Umbilical cord (tissue), 2 donors: Measurements from ENCODE around the gene ABCG1. TPM values are rescaled to one million over a fixed set of nuclear protein-coding genes. Genes with fewer than 3 reads are reported as not detected.

Experiments used
- DNase-seq: peaks from one replicate; pipeline ENCODE4 v3.0.0-alpha.2; 2015; ENCODE audit warnings: low spot score
- total RNA-seq: library from RNA; depleted of rRNA; stranded (reverse); fragments of >200 nt; gene quantifications from one replicate; pipeline ENCODE4 v1.2.3, GENCODE V29; 2014; ENCODE audit warnings: low replicate concordance; ENCODE audit not compliant: insufficient read depth

Gene ABCG1
- total RNA-seq, 1 donor from 2014 or later = 6.5 TPM

DNA sequence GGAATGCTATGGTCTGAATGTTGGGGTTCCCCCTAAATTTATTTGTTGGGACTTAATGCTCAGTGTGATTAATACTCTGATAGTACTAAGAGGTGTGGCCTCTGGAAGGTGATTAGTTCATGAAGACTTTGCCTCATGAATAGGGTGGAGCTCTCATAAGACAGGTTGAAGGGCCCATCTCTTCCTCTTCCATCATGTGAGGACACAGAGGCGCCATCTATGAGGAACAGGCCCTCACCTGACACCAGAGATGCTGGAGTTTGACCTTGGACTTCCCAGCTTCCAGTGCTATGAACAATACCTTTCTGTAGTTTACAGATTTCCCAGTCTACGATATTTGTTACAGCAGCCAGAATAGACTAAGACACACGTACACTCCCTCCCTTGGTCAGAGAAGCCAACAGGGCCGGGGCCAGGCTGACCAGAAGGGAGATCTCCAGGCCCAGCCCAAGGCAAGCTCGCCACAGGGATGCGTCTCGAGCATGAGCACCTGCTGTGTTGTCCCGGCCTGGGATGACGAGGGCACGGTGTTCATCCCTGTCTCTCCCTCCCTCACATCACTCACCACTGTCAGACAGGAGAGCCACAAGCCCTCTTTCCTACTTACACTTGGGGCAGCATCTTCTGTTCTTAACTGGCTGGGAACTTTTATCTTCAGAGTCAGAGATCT lies 4.7 kb upstream of the ABCG1 start:
- DNase-seq = no peak

- no peak for DNase-seq
Observed at GRCh38 chr21:42214921-42215320, 4.0 kb upstream of the ABCG1 start.

GRCh38 chr21:42215942-42216725 lies 2.8 kb upstream of the ABCG1 start:
- no peak for DNase-seq

GRCh38 chr21:42216726-42217572 lies 2.0 kb upstream of the ABCG1 start:
- no peak for DNase-seq

GRCh38 chr21:42219606-42220137 lies 732 bp downstream of the ABCG1 start:
- DNase-seq = no peak

DNA sequence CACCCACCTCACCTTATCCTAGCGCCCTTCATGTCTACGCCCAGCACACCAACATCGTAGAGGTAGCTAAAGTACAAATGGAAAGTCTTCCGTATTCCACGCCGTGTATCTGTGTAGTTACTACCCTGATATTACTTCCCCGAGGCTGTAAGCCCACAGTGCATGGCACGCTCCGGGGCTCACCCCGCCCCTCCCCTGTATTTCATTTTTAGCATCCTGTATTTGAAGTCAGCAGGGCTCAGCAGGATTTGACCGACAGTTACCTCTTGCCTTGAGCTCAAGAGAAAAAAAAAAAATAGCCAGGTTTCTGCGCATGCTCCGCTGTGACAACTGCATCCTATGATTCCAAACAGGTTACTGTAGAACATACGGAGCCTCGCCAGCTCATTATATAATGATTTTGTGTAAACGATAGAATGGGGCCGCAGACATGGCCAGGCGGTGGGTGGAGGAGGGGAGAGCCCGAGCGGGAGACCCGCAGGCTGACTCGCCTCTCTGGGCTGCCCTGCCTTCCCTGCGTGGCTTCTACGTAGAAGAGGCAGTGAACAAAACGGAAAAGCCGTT lies 1.3 kb downstream of the ABCG1 start:
- DNase-seq = peak; percentile 91

DNA sequence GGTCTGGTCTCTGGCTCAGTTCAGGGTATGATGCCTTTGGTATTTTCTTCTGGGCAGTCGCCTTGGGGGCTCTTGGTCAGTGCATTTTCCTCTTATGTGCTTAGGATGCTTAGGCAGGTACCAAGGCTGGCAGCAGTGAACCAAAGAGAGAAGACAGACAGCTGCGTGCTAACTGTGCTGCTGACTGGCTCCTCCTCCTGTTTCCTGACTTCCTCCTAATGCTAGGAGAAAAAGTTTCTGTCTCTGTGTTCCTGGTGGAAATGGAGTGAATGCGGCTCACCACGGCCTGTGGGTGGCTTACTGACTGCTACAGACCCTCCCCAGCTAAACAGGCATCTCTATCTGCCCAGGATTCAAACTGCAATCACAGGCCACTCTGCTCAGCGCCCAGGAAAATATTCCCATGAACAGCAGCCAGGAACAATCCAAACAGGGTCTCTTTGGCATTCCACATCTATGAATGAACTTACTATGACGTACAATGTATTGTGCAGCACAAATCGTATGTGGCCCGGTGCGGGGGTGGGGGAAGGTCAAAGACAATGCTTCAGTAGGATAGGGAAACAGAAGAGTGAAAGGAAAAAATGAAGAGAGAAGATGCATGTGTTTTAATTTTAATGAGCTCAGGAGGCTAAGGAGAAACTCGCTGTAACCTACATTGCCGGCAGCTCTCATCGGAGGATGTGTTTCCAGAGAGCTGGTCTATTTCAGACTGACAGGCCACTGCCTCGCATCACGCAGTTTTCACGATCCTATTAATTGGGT lies 2.8 kb downstream of the ABCG1 start:
- peak; percentile 54 for DNase-seq

- DNase-seq = no peak
Observed at GRCh38 chr21:42222386-42222785, 3.4 kb downstream of the ABCG1 start.

DNA sequence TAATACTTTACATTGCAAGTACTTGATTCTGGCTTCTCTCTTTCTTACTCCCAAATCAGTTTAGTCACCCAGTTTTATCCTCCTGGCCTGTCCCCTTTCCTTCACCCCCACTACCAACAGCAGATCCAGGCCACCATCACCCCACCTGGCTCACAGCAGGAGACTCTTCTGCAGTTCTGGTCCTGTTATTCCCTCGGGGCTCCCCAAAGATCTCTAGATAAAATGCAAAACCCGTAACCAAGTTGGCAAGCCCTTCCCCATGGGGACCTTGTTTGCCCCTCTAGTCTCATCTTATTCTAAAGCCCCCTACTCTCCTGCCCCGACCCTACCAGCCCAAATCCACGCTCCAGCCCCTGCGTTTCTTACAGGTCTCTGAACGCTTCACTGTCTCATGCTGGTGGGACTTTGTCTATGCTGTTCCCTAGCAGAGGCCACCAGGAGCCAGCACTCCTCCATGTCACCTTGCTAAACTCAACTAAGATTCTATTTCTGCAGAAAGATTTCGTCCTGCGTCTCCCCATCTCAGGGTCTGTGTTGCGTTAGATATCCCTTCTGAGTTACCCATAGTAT lies 4.0 kb downstream of the ABCG1 start:
- DNase-seq = no peak

DNA sequence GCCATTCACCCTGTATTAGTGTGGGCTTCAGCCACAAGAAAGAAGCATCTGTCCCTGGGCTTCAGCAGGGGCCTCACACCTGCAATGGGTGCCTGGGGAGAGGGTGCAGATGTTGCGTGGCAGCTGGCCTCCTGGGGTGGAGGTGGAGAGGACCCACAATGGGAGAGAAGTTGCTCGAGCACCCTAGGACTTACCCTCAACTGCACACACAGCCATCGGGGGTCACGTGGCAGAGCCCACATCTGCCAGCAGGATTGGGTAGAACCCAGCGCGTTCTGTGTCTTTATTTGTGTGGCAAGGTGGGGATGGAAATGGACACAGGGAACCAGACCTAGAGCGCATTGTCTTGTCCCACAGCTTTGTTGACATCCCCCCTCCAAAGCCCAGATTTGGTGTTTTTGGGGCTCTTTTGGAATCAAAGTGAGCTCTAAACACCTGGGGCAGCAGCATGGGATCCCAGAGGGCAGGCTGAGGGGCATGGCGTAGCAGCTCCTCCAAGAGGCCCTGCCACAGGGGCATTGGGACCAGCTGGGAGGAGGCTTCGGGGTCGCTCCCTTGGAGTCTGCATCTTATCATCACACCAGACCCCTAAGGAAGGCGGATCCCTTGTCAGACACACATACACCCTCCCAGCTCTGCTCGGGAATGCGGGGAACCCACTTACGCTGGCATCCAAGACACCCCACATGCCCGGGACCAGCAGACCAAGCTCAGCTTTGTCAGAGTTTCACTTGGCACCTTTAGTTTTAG lies 5.1 kb downstream of the ABCG1 start:
- DNase-seq = no peak

- DNase-seq = no peak
Observed at GRCh38 chr21:42225042-42225441, 6.1 kb downstream of the ABCG1 start.

DNA sequence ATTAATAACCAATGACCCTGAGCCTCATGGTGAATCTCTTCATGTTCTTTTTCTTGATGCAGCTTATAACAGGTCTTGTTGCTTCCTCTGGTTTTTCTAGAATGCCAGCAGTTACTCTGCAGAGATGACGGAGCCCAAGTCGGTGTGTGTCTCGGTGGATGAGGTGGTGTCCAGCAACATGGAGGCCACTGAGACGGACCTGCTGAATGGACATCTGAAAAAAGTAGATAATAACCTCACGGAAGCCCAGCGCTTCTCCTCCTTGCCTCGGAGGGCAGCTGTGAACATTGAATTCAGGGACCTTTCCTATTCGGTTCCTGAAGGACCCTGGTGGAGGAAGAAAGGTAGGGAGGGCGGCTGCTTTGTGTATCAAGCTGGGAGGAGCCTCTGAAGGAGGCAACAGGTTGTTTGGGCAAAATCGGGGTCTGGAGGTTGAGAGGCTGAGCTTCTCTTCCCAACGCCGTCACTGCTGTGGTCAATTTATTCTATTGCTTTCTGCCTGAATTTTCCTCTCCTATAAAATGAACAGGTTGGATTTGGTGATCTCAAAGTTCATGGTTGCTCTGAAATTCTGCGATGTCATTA lies 6.7 kb downstream of the ABCG1 start:
- no peak for DNase-seq

DNA sequence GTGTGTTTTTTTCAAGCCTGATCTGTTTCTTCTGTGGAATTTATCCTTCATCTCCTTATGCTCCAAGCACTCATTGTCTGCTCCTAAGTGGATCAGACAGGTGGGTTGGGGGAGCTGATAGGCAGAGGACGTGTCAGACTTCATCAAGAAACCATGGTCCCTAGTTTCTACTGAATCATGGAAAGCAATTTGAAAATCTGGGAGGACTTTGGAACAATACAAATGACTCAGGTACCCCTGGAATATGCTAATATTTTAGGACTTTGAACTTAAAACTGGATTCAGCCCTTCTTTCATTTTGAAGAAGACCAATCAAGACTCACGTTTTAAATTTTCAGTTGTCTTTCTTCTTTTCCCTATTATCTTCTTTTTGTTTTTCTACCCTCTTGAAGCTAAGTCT lies 7.7 kb downstream of the ABCG1 start:
- no peak for DNase-seq

DNA sequence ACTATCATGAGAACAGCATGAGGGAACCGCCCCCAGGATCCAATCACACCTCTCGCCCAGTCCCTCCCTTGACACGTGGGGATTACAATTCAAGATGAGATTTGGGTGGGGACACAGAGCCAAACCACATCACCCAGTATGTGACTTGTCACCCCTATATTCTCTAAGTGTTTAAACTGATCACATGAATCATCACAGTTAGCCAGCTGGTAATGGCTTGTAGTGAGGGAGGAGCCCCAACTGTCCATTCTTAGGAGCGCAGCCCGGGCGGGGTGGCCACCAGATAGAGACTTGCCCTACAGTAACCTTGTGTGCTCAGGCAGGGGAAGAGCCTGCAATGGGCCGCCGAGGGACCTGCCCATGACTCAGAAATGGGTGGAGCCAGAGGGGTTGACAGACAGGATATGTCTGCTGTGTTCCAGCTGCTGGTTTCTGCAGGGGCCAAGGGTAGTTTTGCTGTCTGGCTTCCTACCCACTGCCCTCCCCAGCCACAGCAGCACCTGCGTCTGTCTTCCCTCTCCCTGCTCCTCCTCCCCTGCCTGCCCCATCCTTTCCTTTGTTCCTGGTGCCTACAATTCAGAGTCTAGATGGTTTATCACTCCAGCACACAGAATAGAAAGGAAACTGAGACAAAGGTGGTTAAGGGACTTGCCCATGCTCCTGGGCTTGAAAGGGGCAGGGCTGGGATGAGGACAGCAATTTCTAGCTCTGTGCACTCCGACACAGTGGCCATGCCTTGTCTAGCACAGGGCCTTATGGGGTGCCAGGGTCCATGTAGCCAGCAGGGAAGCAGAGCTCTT lies 9.2 kb downstream of the ABCG1 start:
- peak; percentile 83 for DNase-seq

- DNase-seq = no peak
Observed at GRCh38 chr21:42228709-42229220, 9.8 kb downstream of the ABCG1 start.

GRCh38 chr21:42229676-42230075 lies 10.7 kb downstream of the ABCG1 start:
- peak; percentile 35 for DNase-seq

DNA sequence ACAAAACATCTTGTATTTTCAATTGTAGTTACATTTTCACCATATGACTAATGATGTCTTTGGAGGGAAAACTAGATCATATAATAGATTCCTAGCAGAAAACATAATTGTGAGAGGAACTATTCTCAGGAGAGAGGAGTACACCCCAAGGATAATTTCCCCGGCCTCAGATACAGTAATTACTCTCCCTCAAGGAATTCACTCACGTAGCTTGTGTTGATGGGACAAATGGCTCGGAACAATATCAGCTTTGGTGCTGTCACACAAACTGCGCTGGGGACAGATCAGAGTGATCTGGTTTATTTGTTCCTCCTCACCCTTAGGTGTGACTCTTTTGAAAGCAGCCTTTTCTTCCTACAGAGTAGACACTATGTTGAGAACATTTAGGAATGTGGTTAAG lies 11.2 kb downstream of the ABCG1 start:
- DNase-seq = no peak

- DNase-seq = no peak
Observed at GRCh38 chr21:42230636-42231035, 11.7 kb downstream of the ABCG1 start.
